B cell (primary cell): ENCODE measurements around the gene CDHR3. TPM values are rescaled to one million over a fixed set of nuclear protein-coding genes. Genes with fewer than 3 reads are reported as not detected.

Source experiments
- ATAC-seq: fragments of 200-7000 bp; cut with Tn5 transposase; one replicate; pipeline ENCODE4 v1.10.0; 2021; ENCODE audit warnings: low read depth, mild to moderate bottlenecking, moderate number of reproducible peaks, moderate library complexity
- CTCF ChIA-PET: fragments of 350-600 bp; sonication (Branson Sonifier 250); formaldehyde crosslinking; loops from one replicate; lab custom pipeline; 2021; ENCODE audit warnings: antibody characterized with exemption, inconsistent platforms; lab: Charles Lee
- POLR2A ChIA-PET: fragments of 350-600 bp; sonication (Branson Sonifier 250); formaldehyde crosslinking; loops from one replicate; lab custom pipeline; 2021; ENCODE audit warnings: antibody characterized with exemption; lab: Charles Lee
- DNase-seq: peaks from one replicate; pipeline ENCODE4 v3.0.0; 2013
- H2AFZ ChIP-seq: 2 replicates; pipeline ENCODE4 v1.6.1; 2012; ENCODE audit warnings: mild to moderate bottlenecking, low read depth, low read length; ENCODE audit not compliant: insufficient read depth, poor library complexity, severe bottlenecking
- H3K27ac ChIP-seq, 2 donors: 1 replicate in 1 of 2; 2 replicates in 1 of 2; pipeline ENCODE4 v1.5.1; 2012 to 2013; ENCODE audit warnings: low read length in 2 of 2, mild to moderate bottlenecking in 2 of 2, moderate library complexity in 1 of 2
- H3K27me3 ChIP-seq, 4 experiments: fragments of 200-600 bp in 1 of 4; sonication (generic) in 1 of 4; replicated peaks in 1 of 4; 1 replicate in 2 of 4; 2 replicates in 2 of 4; pipeline versions ENCODE4 v1.6.1 to v1.7.0; 2013 to 2016; ENCODE audit warnings: low read length in 3 of 4, mild to moderate bottlenecking in 2 of 4, mixed read lengths in 1 of 4, moderate library complexity in 1 of 4; ENCODE audit not compliant: insufficient read depth in 4 of 4, control insufficient read depth in 3 of 4; ENCODE audit errors: control extremely low read depth in 1 of 4
- H3K36me3 ChIP-seq, 2 experiments: replicated peaks in 1 of 2; 1 replicate in 1 of 2; 2 replicates in 1 of 2; pipeline versions ENCODE4 v1.6.1 to v1.7.1; 2013; ENCODE audit warnings: low read length in 1 of 2; ENCODE audit not compliant: insufficient read depth in 2 of 2, control insufficient read depth in 1 of 2; ENCODE audit errors: control extremely low read depth in 1 of 2, extremely low read depth in 1 of 2
- H3K4me1 ChIP-seq, 2 donors: fragments of 200-600 bp in 1 of 2; sonication (generic) in 1 of 2; 1 replicate in 1 of 2; 2 replicates in 1 of 2; pipeline versions ENCODE4 v1.5.1 to v1.6.1; 2013 to 2017; ENCODE audit warnings: low read length in 2 of 2; ENCODE audit not compliant: control insufficient read depth in 2 of 2, insufficient read depth in 2 of 2
- H3K4me2 ChIP-seq: replicated peaks from 2 replicates; pipeline ENCODE3; 2012; ENCODE audit warnings: mild to moderate bottlenecking, low read depth, low read length; ENCODE audit not compliant: poor library complexity, severe bottlenecking
- H3K4me3 ChIP-seq, 5 experiments: fragments of 200-600 bp in 1 of 5; sonication (generic) in 1 of 5; 1 replicate in 3 of 5; 2 replicates in 2 of 5; pipeline versions ENCODE4 v1.5.1 to v1.7.0; 2011 to 2016; ENCODE audit warnings: low read length in 4 of 5, mild to moderate bottlenecking in 4 of 5, low read depth in 2 of 5, control low read depth in 1 of 5, moderate library complexity in 1 of 5; ENCODE audit not compliant: insufficient read depth in 1 of 5; ENCODE audit errors: control extremely low read depth in 1 of 5, extremely low read depth in 1 of 5
- H3K79me2 ChIP-seq: fragments of 200-600 bp; sonication (generic); one replicate; pipeline ENCODE4 v1.6.0; 2016; ENCODE audit warnings: low read length; ENCODE audit not compliant: control insufficient read depth, insufficient read depth
- H3K9ac ChIP-seq: fragments of 200-600 bp; sonication (generic); 2 replicates; pipeline ENCODE4 v1.6.1; 2017; ENCODE audit warnings: mild to moderate bottlenecking, low read length, moderate library complexity
- H3K9me3 ChIP-seq, 3 donors: one replicate each; pipeline versions ENCODE4 v1.6.1 to v1.7.1; 2013; ENCODE audit warnings: low read length in 2 of 3; ENCODE audit not compliant: control insufficient read depth in 2 of 3, insufficient read depth in 1 of 3; ENCODE audit errors: control extremely low read depth in 1 of 3
- H4K20me1 ChIP-seq: 2 replicates; pipeline ENCODE4 v1.6.0; 2012; ENCODE audit warnings: mild to moderate bottlenecking, low read length; ENCODE audit not compliant: insufficient read depth, control insufficient read depth, poor library complexity, severe bottlenecking
- H3K27ac Mint-ChIP-seq: one replicate; pipeline ENCODE4 v1.8.0; 2021; ENCODE audit warnings: mixed read lengths
- H3K27me3 Mint-ChIP-seq: one replicate; pipeline ENCODE4 v1.8.0; 2021; ENCODE audit warnings: mixed read lengths
- H3K4me1 Mint-ChIP-seq: one replicate; pipeline ENCODE4 v1.8.0; 2021; ENCODE audit warnings: mixed read lengths
- H3K4me3 Mint-ChIP-seq: one replicate; pipeline ENCODE4 v1.8.0; 2021; ENCODE audit warnings: mixed read lengths
- H3K9me3 Mint-ChIP-seq: one replicate; pipeline ENCODE4 v1.8.0; 2022; ENCODE audit warnings: mixed read lengths; ENCODE audit not compliant: insufficient read depth
- CTCF ChIP-seq: fragments of 200-600 bp; IDR thresholded peaks from one replicate; pipeline ENCODE4 v1.8.0; 2022; ENCODE audit warnings: antibody characterized with exemption, mild to moderate bottlenecking
- EZH2 ChIP-seq: IDR thresholded peaks from 2 replicates; pipeline ENCODE4 v1.6.1; 2012; ENCODE audit warnings: borderline replicate concordance, low read depth, mild to moderate bottlenecking, moderate library complexity, low read length; ENCODE audit not compliant: insufficient read depth, poor library complexity, severe bottlenecking
- WGBS: methylation state at CpG from one replicate; pipeline ENCODE4 v1.1.5; 2013; ENCODE audit warnings: missing lambda C conversion rate; ENCODE audit not compliant: insufficient coverage; 5-methylcytosine and 5-hydroxymethylcytosine counted together
- intact Hi-C: fragments of 100-400 bp; cut with micrococcal nuclease; formaldehyde crosslinking; loops from one replicate; pipeline ENCODE4 v1.10.0; 2022
- polyA plus RNA-seq: library from polyadenylated mRNA; depleted of rRNA; stranded (reverse); fragments of >200 nt; gene quantifications from 2 replicates; pipeline ENCODE4 v1.2.3, GENCODE V29; 2012
- total RNA-seq, 2 donors: library from RNA; stranded (reverse); fragments of 120-200 nt in 1 of 2; gene quantifications; 1 replicate in 1 of 2; 2 replicates in 1 of 2; pipeline versions ENCODE4 v1.2.3 to v1.2.4, GENCODE V29; 2013 to 2022

Gene CDHR3
- total and polyA plus RNA-seq, 2 donors (not counting 1 experiment from before 2014, with no cell fraction given), result 0.34 to 2.6 TPM

- Mint-ChIP-seq H3K4me3 (peak overlapping the region; percentile 73), H3K27ac (peak overlapping the region; percentile 96), H3K9me3 (no peaks in the 10 kb centered on the region), H3K27me3 (no peaks in the 10 kb centered on the region), H3K4me1 (peaks cover 74% of the 10 kb centered on the region)
- WGBS, result 83% methylated on average over 3 of the region's 3 CpGs
- H3K4me3 ChIP-seq, result no peak overlapping the region
- no peaks in the 10 kb centered on the region for H4K20me1 ChIP-seq
- no peaks in the 10 kb centered on the region for H3K36me3 ChIP-seq
- CTCF ChIA-PET, result interaction anchor here (1.4 to 13.0 kb wide), 15 partner anchors 9 to 109 kb away, joined by 5 to 390 read pairs (median 30); partner anchors contain the start of gene SYPL1
- peak overlapping the region; percentile 89 to 94 for H3K27ac ChIP-seq
- H3K4me2 ChIP-seq, result peak overlapping the region; percentile 74
- peaks cover 71 to 76% of the 10 kb centered on the region in 2 donors for H3K4me1 ChIP-seq
- H3K27me3 ChIP-seq, result no peaks in the 10 kb centered on the region
- H2AFZ ChIP-seq, result peak overlapping the region; percentile 23
- POLR2A ChIA-PET, result interaction anchor here (1.1 to 7.3 kb wide), 8 partner anchors 8 to 96 kb away, joined by 3 to 148 read pairs (median 16); partner anchors contain the start of gene SYPL1
- DNase-seq, result no peak
- H3K9ac ChIP-seq, result peak overlapping the region; percentile 50
- intact Hi-C loops, result loop anchor here (1.0 to 10.0 kb wide), 4 partner anchors 12 to 406 kb away; partner anchors contain the start of gene SYPL1
- H3K79me2 ChIP-seq, result peaks cover 5% of the 10 kb centered on the region
- H3K9me3 ChIP-seq, result peaks cover 0 to 19% (median 1%) of the 10 kb centered on the region in 3 donors
- TF ChIP-seq EZH2 (no peak), CTCF (no peak)
- no peak for ATAC-seq
These were observed 95.9 kb downstream of the CDHR3 start for GRCh38 chr7:106058928-106059324.

- no peaks in the 10 kb centered on the region for H3K9me3 Mint-ChIP-seq
- ATAC-seq (no peak), DNase-seq (no peak)
- H3K4me3 Mint-ChIP-seq, result peak overlapping the region; percentile 73
- no peak overlapping the region for H2AFZ ChIP-seq
- H3K4me1 ChIP-seq, result peaks cover 77 to 83% of the 10 kb centered on the region in 2 donors
- H3K36me3 ChIP-seq, result no peaks in the 10 kb centered on the region
- H4K20me1 ChIP-seq, result no peaks in the 10 kb centered on the region
- 33% methylated on average over 2 of the region's 2 CpGs for WGBS
- peaks cover 11% of the 10 kb centered on the region for H3K79me2 ChIP-seq
- no peaks in the 10 kb centered on the region for H3K27me3 Mint-ChIP-seq
- peak overlapping the region; percentile 74 for H3K4me2 ChIP-seq
- ChIA-PET CTCF (interaction anchor here (3.4 to 13.0 kb wide), 7 partner anchors 13 to 94 kb away, joined by 23 to 390 read pairs (median 63); partner anchors contain the start of gene SYPL1), POLR2A (interaction anchor here (1.8 to 7.3 kb wide), 3 partner anchors 8 to 53 kb away, joined by 14 to 148 read pairs (median 37); partner anchors contain the start of gene SYPL1)
- H3K27ac ChIP-seq, result peak overlapping the region; percentile 89 to 94
- peaks cover 0 to 19% (median 1%) of the 10 kb centered on the region in 3 donors for H3K9me3 ChIP-seq
- H3K27me3 ChIP-seq, result no peaks in the 10 kb centered on the region
- H3K27ac Mint-ChIP-seq, result peak overlapping the region; percentile 96
- H3K4me1 Mint-ChIP-seq, result peaks cover 80% of the 10 kb centered on the region
- intact Hi-C loops, result loop anchor here (5.0 to 10.0 kb wide), 2 partner anchors 228 to 405 kb away; no protein-coding TSS in a partner anchor
- TF ChIP-seq EZH2, result no peak
- no peak for TF ChIP-seq CTCF
- H3K9ac ChIP-seq, result peak overlapping the region; percentile 9
- no peak overlapping the region for H3K4me3 ChIP-seq
These were observed 96.5 kb downstream of the CDHR3 start for GRCh38 chr7:106059556-106059955.
